ENCODE data around the gene FRMD4A. TPM values are rescaled to one million over a fixed set of nuclear protein-coding genes. Genes with fewer than 3 reads are reported as not detected.

FRMD4A gene
- total RNA-seq, 2 donors from 2014 or later = 8.6 to 10.2 TPM

DNA sequence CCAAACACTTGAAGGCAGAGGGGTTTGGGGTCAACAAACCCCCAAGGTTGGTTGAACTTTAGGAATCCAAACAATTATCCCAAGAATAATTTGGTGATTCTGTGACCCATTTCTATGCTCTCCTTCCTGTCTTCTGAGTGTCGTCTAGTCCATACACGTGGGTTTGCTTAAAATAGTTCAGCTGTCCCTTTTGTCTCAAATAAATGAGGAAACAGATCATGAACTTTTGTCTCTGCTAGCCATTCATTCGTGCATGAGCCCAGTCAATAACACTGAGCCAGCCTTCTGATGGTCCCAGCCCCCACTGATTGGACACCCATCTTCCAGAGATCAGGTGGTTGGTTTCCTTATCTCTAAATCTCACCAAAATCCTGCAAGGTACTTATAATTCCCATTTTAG, 488.6 kb downstream of the FRMD4A start:
- Histone ChIP-seq H3K36me3 (no peaks in the 10 kb centered on the region), H3K27ac (no peak overlapping the region), H3K9ac (ENCODE audit: low read depth in 2 of 2, low read length in 2 of 2) (no peak overlapping the region), H3K4me1 (no peaks in the 10 kb centered on the region), H3K9me3 (no peaks in the 10 kb centered on the region), H3K4me3 (no peak overlapping the region), H3K27me3 (no peaks in the 10 kb centered on the region)
- no peak for DNase-seq
- TF ChIP-seq, protein P1, sequence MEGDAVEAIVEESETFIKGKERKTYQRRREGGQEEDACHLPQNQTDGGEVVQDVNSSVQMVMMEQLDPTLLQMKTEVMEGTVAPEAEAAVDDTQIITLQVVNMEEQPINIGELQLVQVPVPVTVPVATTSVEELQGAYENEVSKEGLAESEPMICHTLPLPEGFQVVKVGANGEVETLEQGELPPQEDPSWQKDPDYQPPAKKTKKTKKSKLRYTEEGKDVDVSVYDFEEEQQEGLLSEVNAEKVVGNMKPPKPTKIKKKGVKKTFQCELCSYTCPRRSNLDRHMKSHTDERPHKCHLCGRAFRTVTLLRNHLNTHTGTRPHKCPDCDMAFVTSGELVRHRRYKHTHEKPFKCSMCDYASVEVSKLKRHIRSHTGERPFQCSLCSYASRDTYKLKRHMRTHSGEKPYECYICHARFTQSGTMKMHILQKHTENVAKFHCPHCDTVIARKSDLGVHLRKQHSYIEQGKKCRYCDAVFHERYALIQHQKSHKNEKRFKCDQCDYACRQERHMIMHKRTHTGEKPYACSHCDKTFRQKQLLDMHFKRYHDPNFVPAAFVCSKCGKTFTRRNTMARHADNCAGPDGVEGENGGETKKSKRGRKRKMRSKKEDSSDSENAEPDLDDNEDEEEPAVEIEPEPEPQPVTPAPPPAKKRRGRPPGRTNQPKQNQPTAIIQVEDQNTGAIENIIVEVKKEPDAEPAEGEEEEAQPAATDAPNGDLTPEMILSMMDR (IDR thresholded peaks at IDR 0.05) = no peak
- intact Hi-C loops (cut with DNase I) = no loop called here

DNA sequence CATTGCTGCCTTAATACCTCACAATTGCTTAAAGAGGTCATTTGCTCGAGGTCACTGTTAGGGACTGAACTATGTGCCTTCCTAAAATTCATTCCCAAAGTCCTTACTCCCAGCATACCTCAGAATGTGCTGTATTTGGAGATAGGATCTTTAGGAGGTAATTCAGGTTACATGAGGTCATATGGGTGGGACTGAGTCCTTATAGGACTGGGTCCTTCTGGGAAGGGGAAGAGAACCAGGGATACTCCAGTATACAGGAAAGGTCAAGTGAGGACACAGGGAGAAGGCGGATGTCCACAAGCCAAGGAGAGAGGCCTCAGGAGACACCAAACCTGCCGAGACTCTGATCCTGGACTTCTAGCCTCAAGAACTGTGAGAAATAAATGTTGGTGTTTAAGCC, 490.7 kb downstream of the FRMD4A start:
- Histone ChIP-seq H3K9ac (ENCODE audit: low read depth in 2 of 2, low read length in 2 of 2) (no peak overlapping the region), H3K4me1 (no peaks in the 10 kb centered on the region), H3K27me3 (no peaks in the 10 kb centered on the region), H3K27ac (no peak overlapping the region), H3K36me3 (no peaks in the 10 kb centered on the region), H3K4me3 (no peak overlapping the region), H3K9me3 (no peaks in the 10 kb centered on the region)
- TF ChIP-seq, protein P1 (IDR thresholded peaks at IDR 0.05) = no peak
- no peak for DNase-seq
- intact Hi-C loops (cut with DNase I) = no loop called here

GRCh38 chr10:13839430-13839990, 491.2 kb downstream of the FRMD4A start:
- no peaks in the 10 kb centered on the region for H3K36me3 ChIP-seq
- intact Hi-C loops (cut with DNase I) = no loop called here
- no peak overlapping the region for H3K9ac ChIP-seq (ENCODE audit: low read depth in 2 of 2, low read length in 2 of 2)
- no peak overlapping the region for H3K27ac ChIP-seq
- H3K4me3 ChIP-seq = no peak overlapping the region
- no peaks in the 10 kb centered on the region for H3K27me3 ChIP-seq
- no peaks in the 10 kb centered on the region for H3K4me1 ChIP-seq
- H3K9me3 ChIP-seq = no peaks in the 10 kb centered on the region
- TF ChIP-seq, protein P1 (IDR thresholded peaks at IDR 0.05) = no peak
- DNase-seq = no peak

GRCh38 chr10:13839030-13839429, 491.7 kb downstream of the FRMD4A start:
- DNase-seq = no peak
- H3K9ac ChIP-seq (ENCODE audit: low read depth in 2 of 2, low read length in 2 of 2) = no peak overlapping the region
- H3K4me3 ChIP-seq = no peak overlapping the region
- intact Hi-C loops (cut with DNase I) = no loop called here
- H3K27ac ChIP-seq = no peak overlapping the region
- H3K36me3 ChIP-seq = no peaks in the 10 kb centered on the region
- no peaks in the 10 kb centered on the region for H3K27me3 ChIP-seq
- TF ChIP-seq, protein P1 (IDR thresholded peaks at IDR 0.05) = no peak
- H3K4me1 ChIP-seq = no peaks in the 10 kb centered on the region
- no peaks in the 10 kb centered on the region for H3K9me3 ChIP-seq

GRCh38 chr10:13837966-13838365, 492.8 kb downstream of the FRMD4A start:
- intact Hi-C loops (cut with DNase I) = no loop called here
- no peak for DNase-seq
- no peak overlapping the region for H3K27ac ChIP-seq
- no peak overlapping the region for H3K4me3 ChIP-seq
- TF ChIP-seq, protein P1 (IDR thresholded peaks at IDR 0.05) = no peak
- no peaks in the 10 kb centered on the region for H3K36me3 ChIP-seq
- H3K9me3 ChIP-seq = no peaks in the 10 kb centered on the region
- no peaks in the 10 kb centered on the region for H3K27me3 ChIP-seq
- H3K9ac ChIP-seq (ENCODE audit: low read depth in 2 of 2, low read length in 2 of 2) = no peak overlapping the region
- H3K4me1 ChIP-seq = no peaks in the 10 kb centered on the region
